NCI-H2171 (cell line): Measurements from ENCODE around the gene NXT1.

Source experiments
- DNase-seq: peaks from one replicate; lab custom pipeline; 2025; lab: John Stamatoyannopoulos, UW

NXT1 gene

DNA sequence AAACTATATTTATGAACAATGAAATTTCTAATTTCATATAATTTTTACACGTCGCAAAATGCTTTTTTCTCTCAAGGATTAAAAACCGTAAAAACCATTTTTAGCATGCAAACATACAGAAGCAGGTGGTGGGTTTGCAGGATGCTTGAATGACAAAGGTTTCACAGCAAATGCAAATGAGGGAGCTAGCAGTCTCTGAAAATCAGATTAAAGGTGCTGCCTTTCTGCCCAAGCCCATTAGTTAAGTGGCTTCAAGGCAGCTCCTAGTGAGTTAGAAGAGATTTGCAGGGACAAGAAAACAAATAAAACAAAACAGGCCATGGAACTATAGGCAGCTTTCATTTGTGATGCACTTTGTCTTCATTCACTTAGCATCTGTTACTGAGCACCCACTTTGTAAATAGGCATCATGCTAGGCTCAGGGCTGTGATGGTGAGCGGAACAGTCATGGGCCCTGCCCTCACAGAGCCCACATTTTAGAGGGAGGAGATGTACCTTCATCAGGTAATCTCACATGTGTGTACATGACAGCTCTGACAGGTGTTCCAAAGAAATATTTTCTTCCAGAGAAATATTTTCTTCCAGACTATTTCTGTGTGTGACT, 41.2 kb downstream of the NXT1 start:
- DNase-seq, result no peak

DNA sequence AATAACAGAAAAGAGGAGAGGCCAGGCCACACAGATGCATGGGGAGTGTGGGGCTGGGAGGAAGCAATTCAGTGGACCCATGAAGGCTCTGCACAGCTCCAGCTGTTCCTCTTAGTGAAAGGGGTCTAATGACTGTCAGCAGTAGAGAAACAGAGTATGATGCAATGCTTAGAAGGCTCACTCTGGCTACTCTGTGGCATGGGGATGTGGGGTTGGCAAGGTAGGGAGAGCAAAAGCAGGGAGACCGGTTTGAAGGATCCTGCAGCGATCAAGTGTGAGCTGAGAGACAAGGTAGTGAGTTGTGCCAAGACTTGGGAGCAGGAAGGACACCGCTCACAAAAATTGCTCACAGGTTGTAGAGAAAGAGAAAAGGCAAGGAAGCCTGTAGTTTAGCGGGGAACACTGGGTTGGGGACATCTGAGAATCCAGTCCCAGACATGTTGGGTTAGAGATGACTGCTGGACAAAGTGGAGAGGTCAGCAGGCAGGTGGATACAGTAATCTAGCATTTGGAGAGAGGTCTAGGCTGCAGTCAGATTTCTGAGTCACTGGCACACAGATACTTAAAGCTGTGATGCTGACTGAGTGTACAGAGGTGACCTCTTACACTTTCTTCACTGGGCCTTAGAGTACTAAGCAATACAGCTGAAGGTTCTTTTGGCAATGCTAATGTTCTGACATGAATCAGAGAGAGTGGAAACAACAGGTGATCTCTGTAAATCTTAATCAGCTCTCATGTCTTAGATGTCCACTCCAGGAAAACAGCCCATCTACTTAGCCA, 43.6 kb downstream of the NXT1 start:
- DNase-seq, result no peak

- no peak for DNase-seq
Observed at GRCh38 chr20:23396950-23397627, 46.5 kb downstream of the NXT1 start.

DNA sequence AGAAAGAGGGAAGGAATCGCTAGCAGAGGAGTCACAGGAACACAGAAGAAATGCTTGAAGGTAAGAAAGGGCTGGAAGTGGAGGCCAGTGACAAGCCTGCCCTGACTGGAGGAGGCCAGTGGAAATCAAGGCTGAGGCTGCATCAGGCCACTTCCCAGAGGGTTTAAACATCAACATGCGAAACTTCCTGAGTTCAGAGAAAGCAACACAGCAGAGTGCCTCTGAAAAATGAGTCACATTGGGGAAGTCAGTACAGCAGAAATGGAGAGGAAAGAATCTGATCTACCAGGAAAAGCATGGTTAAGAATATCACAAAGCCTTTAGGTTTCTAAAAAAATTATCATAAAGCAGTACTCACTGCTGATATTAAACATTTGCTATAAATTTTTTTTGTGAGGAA, 47.4 kb downstream of the NXT1 start:
- no peak for DNase-seq

DNA sequence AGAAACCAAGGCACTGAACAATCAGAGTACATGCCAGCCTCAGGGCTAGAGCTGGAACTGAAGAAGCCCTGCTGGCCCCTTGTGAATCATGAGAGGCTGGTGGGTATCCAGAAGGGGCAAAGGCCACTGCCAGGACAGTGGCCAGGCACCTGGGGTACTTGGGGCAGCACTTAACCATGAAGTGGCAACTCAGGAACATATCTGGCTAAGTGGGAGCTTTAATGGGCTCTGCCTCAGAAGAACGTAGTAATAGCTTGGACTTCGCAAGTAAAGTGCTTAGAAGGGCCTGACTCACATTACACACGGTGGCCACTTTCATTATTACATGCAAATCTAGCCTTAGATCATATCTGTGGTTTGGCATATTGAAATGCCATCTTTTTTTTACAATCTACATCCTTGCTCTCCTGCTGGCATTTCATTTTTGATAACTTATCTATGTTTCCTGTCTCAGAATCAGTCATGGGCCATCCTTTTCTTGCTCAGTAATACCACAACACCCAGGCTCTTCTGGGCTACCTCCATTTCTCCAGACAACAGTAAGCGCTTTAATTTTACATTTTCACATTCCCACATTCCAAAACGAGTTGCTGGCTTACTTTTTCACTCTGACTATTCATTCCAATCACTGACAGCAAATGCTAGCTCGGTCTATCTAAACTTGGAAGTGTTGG, 49.1 kb downstream of the NXT1 start:
- DNase-seq, result no peak

DNA sequence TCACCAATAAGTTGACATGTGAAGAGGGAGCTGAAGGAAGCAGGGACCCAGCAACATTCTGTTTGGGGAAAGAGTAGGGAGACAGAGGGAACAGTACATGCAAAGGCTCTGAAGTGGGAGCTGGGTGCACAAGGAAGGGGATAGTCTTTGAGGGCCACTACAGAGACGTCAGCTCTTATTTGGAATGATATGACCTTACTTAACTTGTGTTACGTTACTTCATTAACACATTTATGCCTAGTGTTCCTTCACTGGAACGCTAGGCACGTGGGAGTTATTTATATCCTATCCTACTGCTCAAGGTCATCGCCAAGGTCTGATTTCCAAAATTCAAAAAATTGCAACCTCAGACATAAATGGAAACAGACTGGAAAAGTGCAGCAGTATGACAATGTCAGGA, 50.5 kb downstream of the NXT1 start:
- DNase-seq, result no peak

GRCh38 chr20:23403751-23404150, 53.2 kb downstream of the NXT1 start:
- DNase-seq, result no peak

GRCh38 chr20:23404196-23404595, 53.6 kb downstream of the NXT1 start:
- DNase-seq, result no peak
